Tibial artery (tissue), 4 donors: ENCODE data around the gene OPN5.

Experiments used
- DNase-seq, 2 donors: peaks; one replicate each; pipeline ENCODE4 v3.0.0-alpha.2; 2019
- H3K27ac ChIP-seq, 2 donors: fragments of 200-600 bp; sonication (generic) in 1 of 2; 1 replicate in 1 of 2; 2 replicates in 1 of 2; pipeline ENCODE4 v1.5.1; 2018 to 2019; ENCODE audit warnings: mild to moderate bottlenecking in 1 of 2
- H3K27me3 ChIP-seq, 2 donors: fragments of 200-600 bp; sonication (generic) in 1 of 2; one replicate each; pipeline versions ENCODE4 v1.5.1 to v1.6.0; 2016 to 2019
- H3K36me3 ChIP-seq, 3 donors: fragments of 200-600 bp; sonication (generic) in 2 of 3; one replicate each; pipeline ENCODE4 v1.5.1; 2016 to 2019; ENCODE audit warnings: mild to moderate bottlenecking in 2 of 3
- H3K4me1 ChIP-seq, 4 donors: fragments of 200-600 bp; sonication (generic) in 2 of 4; 1 replicate in 3 of 4; 2 replicates in 1 of 4; pipeline ENCODE4 v1.5.1; 2016 to 2019
- H3K4me3 ChIP-seq, 2 donors: fragments of 200-600 bp; sonication (generic) in 1 of 2; 1 replicate in 1 of 2; 2 replicates in 1 of 2; pipeline ENCODE4 v1.5.1; 2018 to 2019; ENCODE audit warnings: mild to moderate bottlenecking in 2 of 2
- H3K9me3 ChIP-seq, 3 donors: fragments of 200-600 bp; sonication (generic) in 1 of 3; one replicate each; pipeline ENCODE4 v1.5.1; 2016 to 2019
- intact Hi-C: fragments of 100-400 bp; cut with DNase I; formaldehyde crosslinking; loops from one replicate; pipeline ENCODE4 v1.15.0; 2023; ENCODE audit warnings: low total_unique reads
- TF ChIP-seq, protein P1 (sequence below), 2 experiments: fragments of 200-600 bp in 1 of 2; fragments of 450-650 bp in 1 of 2; IDR thresholded peaks; one replicate each; pipeline ENCODE4 v1.5.1; 2017 to 2019; ENCODE audit warnings: antibody characterized with exemption in 2 of 2, mild to moderate bottlenecking in 1 of 2, moderate library complexity in 1 of 2

Gene OPN5

DNA sequence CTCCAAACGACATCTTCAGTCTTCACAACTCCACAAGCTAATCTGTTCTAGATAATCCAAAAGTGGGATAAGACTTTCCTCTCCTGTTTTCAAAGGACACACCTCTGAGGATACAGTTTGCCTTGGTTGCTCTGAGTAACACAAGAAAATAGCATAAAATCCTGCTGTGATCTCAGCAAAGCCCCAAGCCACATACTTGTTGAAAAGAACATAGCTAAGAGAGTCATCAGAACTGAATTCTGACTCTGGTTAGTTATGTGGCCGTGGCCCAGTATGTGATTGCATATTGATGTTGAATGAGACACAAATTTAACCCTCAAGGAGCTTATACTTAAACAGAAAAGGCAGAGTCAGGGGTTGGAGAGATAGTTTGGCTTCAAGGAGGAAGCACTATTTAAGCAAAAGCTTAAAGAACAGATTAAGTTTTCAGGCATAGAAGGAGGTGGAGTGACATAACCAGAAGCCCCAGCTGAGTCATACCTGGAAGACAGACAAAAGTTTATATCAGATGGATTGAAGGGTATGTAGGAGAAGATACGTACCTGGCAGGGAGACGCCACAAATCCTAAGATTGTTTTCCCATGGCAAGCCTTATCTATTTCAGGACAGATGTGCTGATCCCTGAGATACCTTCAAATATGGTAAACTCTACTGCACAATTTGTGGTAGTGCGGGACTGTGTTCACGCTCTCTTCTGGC is 41.2 kb downstream of the OPN5 start:
- TF ChIP-seq, protein P1, sequence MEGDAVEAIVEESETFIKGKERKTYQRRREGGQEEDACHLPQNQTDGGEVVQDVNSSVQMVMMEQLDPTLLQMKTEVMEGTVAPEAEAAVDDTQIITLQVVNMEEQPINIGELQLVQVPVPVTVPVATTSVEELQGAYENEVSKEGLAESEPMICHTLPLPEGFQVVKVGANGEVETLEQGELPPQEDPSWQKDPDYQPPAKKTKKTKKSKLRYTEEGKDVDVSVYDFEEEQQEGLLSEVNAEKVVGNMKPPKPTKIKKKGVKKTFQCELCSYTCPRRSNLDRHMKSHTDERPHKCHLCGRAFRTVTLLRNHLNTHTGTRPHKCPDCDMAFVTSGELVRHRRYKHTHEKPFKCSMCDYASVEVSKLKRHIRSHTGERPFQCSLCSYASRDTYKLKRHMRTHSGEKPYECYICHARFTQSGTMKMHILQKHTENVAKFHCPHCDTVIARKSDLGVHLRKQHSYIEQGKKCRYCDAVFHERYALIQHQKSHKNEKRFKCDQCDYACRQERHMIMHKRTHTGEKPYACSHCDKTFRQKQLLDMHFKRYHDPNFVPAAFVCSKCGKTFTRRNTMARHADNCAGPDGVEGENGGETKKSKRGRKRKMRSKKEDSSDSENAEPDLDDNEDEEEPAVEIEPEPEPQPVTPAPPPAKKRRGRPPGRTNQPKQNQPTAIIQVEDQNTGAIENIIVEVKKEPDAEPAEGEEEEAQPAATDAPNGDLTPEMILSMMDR (IDR thresholded peaks at IDR 0.05), result no peak
- Histone ChIP-seq H3K27me3 (no peaks in the 10 kb centered on the region), H3K36me3 (no peaks in the 10 kb centered on the region), H3K9me3 (no peaks in the 10 kb centered on the region), H3K4me3 (no peak overlapping the region), H3K4me1 (no peaks in the 10 kb centered on the region), H3K27ac (no peak overlapping the region)
- DNase-seq, result no peak
- intact Hi-C loops, result no loop called here

DNA sequence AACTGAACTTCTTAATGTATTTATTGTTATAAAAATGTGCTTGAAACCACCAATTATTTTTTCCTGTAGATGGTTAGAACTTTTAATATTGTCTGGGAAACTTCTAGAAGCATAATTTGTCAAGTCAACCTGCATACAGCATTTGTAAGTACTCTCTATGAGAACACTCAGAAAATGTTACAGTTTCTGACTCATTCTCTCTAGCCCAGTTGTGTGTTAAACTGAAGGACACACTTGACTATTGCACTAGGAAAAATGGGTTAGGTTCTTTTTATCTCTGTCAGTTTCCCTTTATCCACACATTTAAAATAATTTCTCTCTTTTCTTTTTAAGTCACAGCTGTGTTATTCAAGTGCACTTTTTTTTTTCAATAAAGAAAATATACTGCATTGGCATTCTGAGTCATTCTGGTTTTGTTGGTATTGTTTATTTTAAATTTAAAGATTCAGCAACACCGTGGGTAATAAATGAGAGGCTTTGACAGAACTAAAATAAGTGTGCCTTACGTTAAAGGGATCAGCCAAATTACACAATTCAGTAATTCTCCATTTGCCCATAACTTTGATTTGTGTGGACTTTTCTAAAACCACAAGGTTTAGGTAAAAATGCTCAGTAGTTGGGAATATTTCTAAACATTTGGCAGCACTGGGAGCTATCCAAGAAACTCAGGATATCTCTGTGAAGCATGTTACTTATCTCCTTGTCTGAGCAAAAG is 50.7 kb downstream of the OPN5 start:
- TF ChIP-seq, protein P1 (IDR thresholded peaks at IDR 0.05), result no peak
- no peaks in the 10 kb centered on the region for H3K36me3 ChIP-seq
- no peak overlapping the region for H3K4me3 ChIP-seq
- H3K27ac ChIP-seq, result no peak overlapping the region
- no peaks in the 10 kb centered on the region for H3K4me1 ChIP-seq
- no peak for DNase-seq
- H3K9me3 ChIP-seq, result no peaks in the 10 kb centered on the region
- peaks cover 0 to 4% of the 10 kb centered on the region in 2 donors for H3K27me3 ChIP-seq
- intact Hi-C loops, result no loop called here

DNA sequence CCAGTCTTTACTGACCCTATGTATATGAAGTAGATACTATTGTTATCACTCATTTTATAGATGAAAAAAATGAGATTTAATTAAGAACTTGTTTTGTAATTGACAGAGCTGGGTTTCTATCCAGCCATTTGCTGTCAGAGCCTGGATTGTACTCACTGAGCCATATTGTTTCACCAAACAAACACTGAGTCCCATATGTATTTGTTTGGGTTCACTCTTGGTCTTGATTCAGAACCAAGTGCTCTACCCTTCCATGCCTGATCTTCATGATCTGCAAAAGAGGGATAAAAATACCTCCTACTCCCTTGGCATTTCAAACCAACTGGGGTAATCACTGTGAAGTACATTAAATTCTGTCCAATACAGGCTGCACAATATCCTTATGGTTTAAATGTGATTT is 52.4 kb downstream of the OPN5 start:
- Histone ChIP-seq H3K27ac (no peak overlapping the region), H3K36me3 (no peaks in the 10 kb centered on the region), H3K4me3 (no peak overlapping the region), H3K9me3 (no peaks in the 10 kb centered on the region), H3K27me3 (peaks cover 0 to under 1% of the 10 kb centered on the region in 2 donors), H3K4me1 (no peaks in the 10 kb centered on the region)
- TF ChIP-seq, protein P1 (IDR thresholded peaks at IDR 0.05), result no peak
- intact Hi-C loops, result no loop called here
- DNase-seq, result no peak

DNA sequence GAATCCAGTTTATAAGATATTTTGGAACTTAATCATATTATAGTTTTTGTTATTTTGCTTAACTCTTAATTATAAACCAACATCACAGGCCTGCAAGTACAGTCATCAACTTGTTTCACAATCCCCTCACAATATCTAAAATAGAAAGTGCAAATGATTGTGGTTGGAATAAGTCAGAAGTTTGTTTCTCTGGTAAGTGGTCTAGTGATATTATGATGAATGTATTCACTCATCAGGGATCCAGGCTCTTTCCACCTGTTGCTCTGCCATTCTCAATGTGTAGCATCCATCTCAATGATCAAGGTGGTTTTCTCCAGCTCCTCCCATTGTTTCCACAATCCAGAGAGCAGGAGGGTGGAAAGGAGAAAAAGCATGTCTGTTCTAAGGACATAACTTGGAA is 54.2 kb downstream of the OPN5 start:
- Histone ChIP-seq H3K4me3 (no peak overlapping the region), H3K36me3 (no peaks in the 10 kb centered on the region), H3K4me1 (no peaks in the 10 kb centered on the region), H3K9me3 (no peaks in the 10 kb centered on the region), H3K27ac (no peak overlapping the region), H3K27me3 (no peaks in the 10 kb centered on the region)
- intact Hi-C loops, result no loop called here
- TF ChIP-seq, protein P1 (IDR thresholded peaks at IDR 0.05), result no peak
- no peak for DNase-seq

DNA sequence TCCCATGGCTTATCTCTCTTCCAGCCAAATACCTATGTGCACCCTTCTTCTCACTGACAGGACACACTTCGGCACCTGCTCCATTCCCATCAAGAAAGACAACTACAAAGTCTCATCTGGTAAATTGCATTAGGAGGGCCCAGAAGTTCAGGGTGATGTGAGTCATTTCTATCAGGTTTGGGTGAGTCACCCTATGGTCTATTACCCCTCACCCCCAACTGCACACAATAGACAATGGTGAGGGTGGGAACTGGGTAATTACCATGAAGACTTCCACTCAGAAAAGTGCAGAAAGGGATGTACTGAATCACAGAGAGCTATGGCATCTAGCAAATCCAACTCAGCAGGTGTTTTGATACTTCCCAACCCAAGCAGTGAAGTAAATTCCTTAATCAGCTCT is 54.8 kb downstream of the OPN5 start:
- DNase-seq, result no peak
- Histone ChIP-seq H3K36me3 (no peaks in the 10 kb centered on the region), H3K27me3 (no peaks in the 10 kb centered on the region), H3K4me1 (no peaks in the 10 kb centered on the region), H3K4me3 (no peak overlapping the region), H3K9me3 (no peaks in the 10 kb centered on the region), H3K27ac (no peak overlapping the region)
- TF ChIP-seq, protein P1 (IDR thresholded peaks at IDR 0.05), result no peak
- intact Hi-C loops, result no loop called here
